Mesendoderm (in vitro differentiated cells): Measurements from ENCODE around the gene THAP5.
A peak's percentile ranks its signal among the peaks of the same experiment; 100 is the strongest.

Experiments
- DNase-seq: peaks from one replicate; pipeline ENCODE4 v3.0.0; 2013
- H2AK5ac ChIP-seq: 2 replicates; pipeline ENCODE4 v1.6.1; 2013; ENCODE audit warnings: low read length, inconsistent platforms
- H2BK120ac ChIP-seq: 2 replicates; pipeline ENCODE4 v1.6.1; 2013; ENCODE audit warnings: low read depth, mild to moderate bottlenecking, low read length, moderate library complexity, mixed read lengths
- H2BK15ac ChIP-seq: replicated peaks from 2 replicates; pipeline ENCODE4 v1.6.1; 2013; ENCODE audit warnings: low read depth, mild to moderate bottlenecking, moderate library complexity
- H2BK5ac ChIP-seq: 2 replicates; pipeline ENCODE4 v1.6.1; 2013; ENCODE audit warnings: low read length, inconsistent platforms
- H3K18ac ChIP-seq: 2 replicates; pipeline ENCODE4 v1.6.1; 2013; ENCODE audit warnings: mild to moderate bottlenecking, low read length, mixed read lengths
- H3K23ac ChIP-seq: one replicate; pipeline ENCODE4 v1.6.1; 2013; ENCODE audit warnings: low read length
- H3K27ac ChIP-seq: 2 replicates; pipeline ENCODE4 v1.5.1; 2013; ENCODE audit warnings: low read depth, mild to moderate bottlenecking, inconsistent platforms, low read length, moderate library complexity
- H3K27me3 ChIP-seq: 2 replicates; pipeline ENCODE4 v1.6.1; 2013; ENCODE audit warnings: low read length, control low read depth, mild to moderate bottlenecking, inconsistent platforms; ENCODE audit not compliant: insufficient read depth, poor library complexity
- H3K36me3 ChIP-seq: 2 replicates; pipeline ENCODE4 v1.6.1; 2013; ENCODE audit warnings: low read length, inconsistent platforms; ENCODE audit not compliant: control insufficient read depth, insufficient read depth
- H3K4ac ChIP-seq: one replicate; pipeline ENCODE4 v1.6.1; 2013; ENCODE audit warnings: low read depth, mild to moderate bottlenecking, low read length, moderate library complexity
- H3K4me1 ChIP-seq: 2 replicates; pipeline ENCODE4 v1.6.1; 2013; ENCODE audit warnings: low read depth, low read length, inconsistent platforms; ENCODE audit not compliant: control insufficient read depth
- H3K4me2 ChIP-seq: 2 replicates; pipeline ENCODE4 v1.6.1; 2013; ENCODE audit warnings: low read length
- H3K4me3 ChIP-seq: 2 replicates; pipeline ENCODE4 v1.5.1; 2013; ENCODE audit warnings: mild to moderate bottlenecking, low read length
- H3K56ac ChIP-seq: one replicate; pipeline ENCODE4 v1.6.1; 2013; ENCODE audit warnings: low read length
- H3K79me1 ChIP-seq: 2 replicates; pipeline ENCODE4 v1.6.1; 2013; ENCODE audit warnings: low read length, inconsistent platforms
- H3K79me2 ChIP-seq: 2 replicates; pipeline ENCODE4 v1.6.1; 2013; ENCODE audit warnings: mild to moderate bottlenecking, low read length; ENCODE audit not compliant: control insufficient read depth, insufficient read depth
- H3K9ac ChIP-seq: 2 replicates; pipeline ENCODE4 v1.6.1; 2013; ENCODE audit warnings: low read length, inconsistent platforms
- H4K5ac ChIP-seq: one replicate; pipeline ENCODE4 v1.6.1; 2013; ENCODE audit warnings: low read length
- H4K8ac ChIP-seq: one replicate; pipeline ENCODE4 v1.6.1; 2013; ENCODE audit warnings: low read depth, mild to moderate bottlenecking, control low read depth, low read length, moderate library complexity
- WGBS: extraction: QIAGEN DNeasy Blood & Tissue Kit; methylation state at CpG from one replicate; pipeline ENCODE4 v1.1.7; 2013; ENCODE audit warnings: low lambda C conversion rate, missing lambda C conversion rate; ENCODE audit not compliant: insufficient coverage; ENCODE audit errors: extremely low coverage; 5-methylcytosine and 5-hydroxymethylcytosine counted together

The THAP5 gene

GRCh38 chr7:108611268-108611667, 41.8 kb upstream of the THAP5 start:
- Histone ChIP-seq H2AK5ac (no peak overlapping the region), H2BK5ac (no peak overlapping the region), H2BK120ac (no peak overlapping the region), H2BK15ac (no peak overlapping the region), H3K4me3 (no peak overlapping the region), H3K4me1 (no peaks in the 10 kb centered on the region), H3K79me1 (no peaks in the 10 kb centered on the region), H3K27me3 (no peaks in the 10 kb centered on the region), H3K4me2 (no peak overlapping the region), H3K9ac (no peak overlapping the region), H3K18ac (no peak overlapping the region), H3K27ac (no peak overlapping the region), H3K23ac (no peak overlapping the region), H3K79me2 (no peaks in the 10 kb centered on the region), H4K5ac (no peak overlapping the region), H3K36me3 (no peaks in the 10 kb centered on the region), H3K4ac (no peak overlapping the region), H3K56ac (no peak overlapping the region), H4K8ac (no peak overlapping the region)
- DNase-seq: no peak
- no CpG with 5 or more reads among the region's 4 CpGs for WGBS

GRCh38 chr7:108609643-108610042, 40.1 kb upstream of the THAP5 start:
- H3K4me1 ChIP-seq: no peaks in the 10 kb centered on the region
- H3K4me3 ChIP-seq: no peak overlapping the region
- H3K79me1 ChIP-seq: no peaks in the 10 kb centered on the region
- H3K79me2 ChIP-seq: no peaks in the 10 kb centered on the region
- H3K4ac ChIP-seq: no peak overlapping the region
- no peak overlapping the region for H3K4me2 ChIP-seq
- no peak overlapping the region for H2BK15ac ChIP-seq
- H4K8ac ChIP-seq: no peak overlapping the region
- H3K36me3 ChIP-seq: no peaks in the 10 kb centered on the region
- H3K23ac ChIP-seq: no peak overlapping the region
- no peak overlapping the region for H2AK5ac ChIP-seq
- no peak for DNase-seq
- H3K27me3 ChIP-seq: no peaks in the 10 kb centered on the region
- no peak overlapping the region for H2BK120ac ChIP-seq
- no peak overlapping the region for H2BK5ac ChIP-seq
- H3K56ac ChIP-seq: no peak overlapping the region
- no CpG with 5 or more reads among the region's 2 CpGs for WGBS
- H4K5ac ChIP-seq: no peak overlapping the region
- H3K27ac ChIP-seq: no peak overlapping the region
- no peak overlapping the region for H3K18ac ChIP-seq
- no peak overlapping the region for H3K9ac ChIP-seq

- no peak overlapping the region for H3K56ac ChIP-seq
- H3K27ac ChIP-seq: no peak overlapping the region
- WGBS: no CpG with 5 or more reads among the region's 7 CpGs
These were observed 36.2 kb upstream of the THAP5 start for GRCh38 chr7:108605559-108606201.

GRCh38 chr7:108604307-108605077, 35.0 kb upstream of the THAP5 start:
- H3K36me3 ChIP-seq: no peaks in the 10 kb centered on the region
- H4K5ac ChIP-seq: no peak overlapping the region
- no peaks in the 10 kb centered on the region for H3K79me2 ChIP-seq
- H3K4me1 ChIP-seq: no peaks in the 10 kb centered on the region
- H3K23ac ChIP-seq: no peak overlapping the region
- DNase-seq: peak; percentile 56
- no peak overlapping the region for H3K56ac ChIP-seq
- no CpG with 5 or more reads among the region's 11 CpGs for WGBS
- H3K27ac ChIP-seq: no peak overlapping the region
- no peaks in the 10 kb centered on the region for H3K79me1 ChIP-seq
- H2AK5ac ChIP-seq: no peak overlapping the region
- no peak overlapping the region for H2BK120ac ChIP-seq
- no peak overlapping the region for H3K9ac ChIP-seq
- H3K4me3 ChIP-seq: no peak overlapping the region
- no peak overlapping the region for H3K4ac ChIP-seq
- no peak overlapping the region for H2BK15ac ChIP-seq
- no peak overlapping the region for H4K8ac ChIP-seq
- no peak overlapping the region for H3K4me2 ChIP-seq
- H3K18ac ChIP-seq: no peak overlapping the region
- H3K27me3 ChIP-seq: no peaks in the 10 kb centered on the region
- H2BK5ac ChIP-seq: no peak overlapping the region

More at GRCh38 chr7:108605559-108606201, 36.2 kb upstream of the THAP5 start:
- no peaks in the 10 kb centered on the region for H3K36me3 ChIP-seq
- H3K9ac ChIP-seq: no peak overlapping the region
- no peak overlapping the region for H2BK15ac ChIP-seq
- H3K18ac ChIP-seq: no peak overlapping the region
- no peak overlapping the region for H3K23ac ChIP-seq
- H4K8ac ChIP-seq: no peak overlapping the region
- no peak overlapping the region for H2BK5ac ChIP-seq
- no peak overlapping the region for H3K4ac ChIP-seq
- DNase-seq: no peak
- H2AK5ac ChIP-seq: no peak overlapping the region
- no peak overlapping the region for H2BK120ac ChIP-seq
- H3K4me3 ChIP-seq: no peak overlapping the region
- no peak overlapping the region for H4K5ac ChIP-seq
- no peak overlapping the region for H3K4me2 ChIP-seq
- H3K4me1 ChIP-seq: no peaks in the 10 kb centered on the region
- no peaks in the 10 kb centered on the region for H3K27me3 ChIP-seq
- no peaks in the 10 kb centered on the region for H3K79me2 ChIP-seq
- no peaks in the 10 kb centered on the region for H3K79me1 ChIP-seq

GRCh38 chr7:108603656-108604306, 34.3 kb upstream of the THAP5 start:
- WGBS: no CpG with 5 or more reads among the region's 8 CpGs
- no peak overlapping the region for H2BK15ac ChIP-seq
- H3K4me2 ChIP-seq: no peak overlapping the region
- no peak overlapping the region for H3K23ac ChIP-seq
- DNase-seq: peak; percentile 34
- H3K18ac ChIP-seq: no peak overlapping the region
- H4K5ac ChIP-seq: no peak overlapping the region
- H3K79me1 ChIP-seq: no peaks in the 10 kb centered on the region
- no peak overlapping the region for H3K4ac ChIP-seq
- no peaks in the 10 kb centered on the region for H3K79me2 ChIP-seq
- no peak overlapping the region for H2AK5ac ChIP-seq
- no peak overlapping the region for H3K9ac ChIP-seq
- no peak overlapping the region for H3K56ac ChIP-seq
- no peak overlapping the region for H2BK5ac ChIP-seq
- no peaks in the 10 kb centered on the region for H3K36me3 ChIP-seq
- no peak overlapping the region for H3K27ac ChIP-seq
- H4K8ac ChIP-seq: no peak overlapping the region
- H3K4me1 ChIP-seq: no peaks in the 10 kb centered on the region
- H3K4me3 ChIP-seq: no peak overlapping the region
- no peak overlapping the region for H2BK120ac ChIP-seq
- no peaks in the 10 kb centered on the region for H3K27me3 ChIP-seq
